GM11168 (cell line): ENCODE results near the gene ATG16L1.

Source experiments
- in situ Hi-C: fragments of 300-500 bp; cut with MboI; formaldehyde crosslinking; loops from one replicate; pipeline ENCODE4 v1.12.0; 2022; ENCODE audit warnings: low sequenced_read_pairs; ENCODE audit not compliant: unreplicated experiment

Gene ATG16L1

DNA sequence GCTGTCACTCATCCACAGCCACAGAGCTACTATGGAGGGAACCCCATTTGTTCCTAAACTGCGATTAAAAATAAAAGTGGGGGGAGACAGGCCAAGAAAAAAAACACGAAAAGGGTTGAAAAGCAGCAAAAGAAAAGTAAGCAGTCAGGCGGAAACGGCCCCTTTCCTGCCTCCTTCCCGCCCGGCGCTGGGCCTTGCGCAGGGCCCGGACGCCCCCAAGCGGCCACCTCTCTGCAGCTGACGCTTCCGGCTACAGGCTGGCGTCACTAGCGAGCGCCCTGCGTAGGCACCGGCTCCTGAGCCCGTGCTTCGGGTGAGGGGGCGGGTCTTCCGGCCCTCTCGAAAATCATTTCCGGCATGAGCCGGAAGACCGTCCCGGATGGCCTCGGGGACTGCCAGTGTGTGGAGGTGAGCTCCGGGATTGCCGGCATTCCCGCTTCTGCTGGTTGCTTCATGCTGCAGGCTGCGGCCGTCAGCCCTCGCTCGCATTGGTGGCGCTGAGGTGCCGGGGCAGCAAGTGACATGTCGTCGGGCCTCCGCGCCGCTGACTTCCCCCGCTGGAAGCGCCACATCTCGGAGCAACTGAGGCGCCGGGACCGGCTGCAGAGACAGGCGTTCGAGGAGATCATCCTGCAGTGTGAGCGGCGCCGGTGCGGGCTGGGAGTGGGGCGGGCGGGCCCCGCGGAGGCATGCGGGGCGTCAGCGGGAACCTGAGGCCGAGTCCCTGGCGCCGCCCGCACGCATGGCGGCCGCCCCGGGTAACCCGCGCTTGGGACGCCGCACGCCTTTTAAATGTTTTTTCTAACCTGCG lies at the start of gene ATG16L1:
ATG16L1 (plus strand) TSS at position 368 of the 811 bp plus-strand sequence; CDS start at position 523, 155 bp downstream.
- in situ Hi-C loops, result no loop called here

DNA sequence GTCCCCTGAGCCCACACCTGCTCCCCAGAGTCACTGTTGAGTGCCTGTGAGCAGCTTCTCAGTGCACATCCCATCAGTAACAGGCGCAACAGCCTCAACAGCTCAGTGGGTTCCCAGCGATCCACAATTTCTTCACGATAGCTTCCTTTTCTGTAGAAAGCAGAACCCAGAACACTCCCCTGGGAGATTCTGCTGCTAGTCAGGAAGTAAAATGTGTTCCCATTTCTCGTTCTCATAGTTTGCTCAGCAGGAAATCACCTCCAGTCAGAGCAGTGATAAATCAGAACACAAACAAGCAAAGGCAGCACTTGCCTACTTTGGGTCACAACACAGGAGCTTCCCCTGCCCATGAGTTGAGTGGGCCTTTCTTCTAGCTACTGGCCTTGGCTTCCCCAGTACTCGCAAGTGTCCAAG lies 48.9 kb upstream of the ATG16L1 start:
- in situ Hi-C loops, result no loop called here

DNA sequence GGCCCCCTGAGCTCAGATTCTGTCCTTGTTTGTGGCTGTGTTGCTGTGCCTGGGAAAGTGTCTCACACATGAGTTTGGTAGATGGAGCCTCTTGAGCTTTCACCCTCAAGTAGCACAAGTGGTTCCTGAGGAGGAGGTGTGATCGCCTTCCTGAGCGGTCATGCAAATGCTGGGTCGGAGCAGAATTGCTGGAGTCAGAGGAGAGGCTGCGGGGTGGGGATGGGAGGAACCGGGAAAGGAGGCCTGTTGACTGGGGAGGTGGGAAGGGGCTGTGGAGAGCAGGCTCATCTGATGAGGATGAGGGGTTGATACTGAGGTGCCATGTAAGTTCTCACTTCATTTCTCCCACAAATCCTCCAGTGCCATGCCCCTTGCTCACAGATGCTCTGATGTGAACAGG lies 48.4 kb upstream of the ATG16L1 start:
- in situ Hi-C loops, result no loop called here

DNA sequence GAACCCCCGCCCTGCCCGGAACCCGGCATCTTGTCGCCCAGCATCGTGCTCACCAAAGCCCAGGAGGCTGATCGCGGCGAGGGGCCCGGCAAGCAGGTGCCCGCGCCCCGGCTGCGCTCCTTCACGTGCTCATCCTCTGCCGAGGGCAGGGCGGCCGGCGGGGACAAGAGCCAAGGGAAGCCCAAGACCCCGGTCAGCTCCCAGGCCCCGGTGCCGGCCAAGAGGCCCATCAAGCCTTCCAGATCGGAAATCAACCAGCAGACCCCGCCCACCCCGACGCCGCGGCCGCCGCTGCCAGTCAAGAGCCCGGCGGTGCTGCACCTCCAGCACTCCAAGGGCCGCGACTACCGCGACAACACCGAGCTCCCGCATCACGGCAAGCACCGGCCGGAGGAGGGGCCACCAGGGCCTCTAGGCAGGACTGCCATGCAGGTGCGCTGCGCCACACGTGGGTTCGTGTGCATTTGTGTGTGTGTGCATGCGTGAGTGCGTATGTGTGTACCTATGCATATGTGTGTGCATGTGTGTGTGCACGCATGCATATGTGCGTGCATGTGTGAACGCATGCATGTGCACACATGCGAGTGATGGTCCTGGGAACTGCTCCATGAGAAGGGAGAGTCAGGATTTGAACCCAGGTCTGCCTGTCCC lies 47.1 kb upstream of the ATG16L1 start:
- in situ Hi-C loops, result no loop called here

DNA sequence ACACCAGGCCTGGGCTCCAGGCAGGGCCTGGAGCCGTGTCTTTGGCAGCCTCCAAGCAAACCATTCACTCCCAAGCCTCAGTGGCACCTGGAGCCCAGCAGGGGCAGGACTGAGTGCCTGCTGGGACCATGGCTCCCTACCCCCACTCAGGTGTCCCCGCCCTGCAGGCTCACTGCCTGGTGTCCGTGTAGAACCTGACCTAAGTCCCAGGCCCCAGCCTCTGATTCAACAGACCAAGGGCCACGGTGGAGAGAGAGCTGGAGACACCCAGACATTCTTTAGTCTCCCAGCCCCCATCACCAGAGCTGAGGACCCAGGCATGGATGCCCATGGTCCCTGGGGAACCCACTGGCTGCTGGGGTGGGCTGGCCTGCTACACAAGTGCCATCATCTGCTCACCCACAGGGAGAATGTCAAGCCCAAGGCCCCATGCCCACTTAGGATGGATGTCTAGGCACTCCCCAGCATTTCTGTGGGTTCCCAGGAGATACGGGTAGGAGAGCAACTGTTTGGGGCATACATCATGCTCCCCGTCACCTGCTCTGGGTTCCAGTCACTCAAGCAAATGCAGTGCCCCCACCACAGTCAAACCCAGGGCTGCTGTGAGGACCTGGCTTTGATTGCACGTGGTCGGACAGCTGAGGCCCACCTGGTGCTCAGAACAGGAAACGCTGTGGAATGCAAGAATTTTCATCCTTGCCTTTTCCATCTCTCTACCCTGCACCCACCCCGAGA lies 42.9 kb upstream of the ATG16L1 start:
- in situ Hi-C loops, result no loop called here

- in situ Hi-C loops, result no loop called here
Measured at GRCh38 chr2:233209117-233209532, 42.3 kb upstream of the ATG16L1 start.

GRCh38 chr2:233209533-233210171 lies 41.8 kb upstream of the ATG16L1 start:
- in situ Hi-C loops, result no loop called here

DNA sequence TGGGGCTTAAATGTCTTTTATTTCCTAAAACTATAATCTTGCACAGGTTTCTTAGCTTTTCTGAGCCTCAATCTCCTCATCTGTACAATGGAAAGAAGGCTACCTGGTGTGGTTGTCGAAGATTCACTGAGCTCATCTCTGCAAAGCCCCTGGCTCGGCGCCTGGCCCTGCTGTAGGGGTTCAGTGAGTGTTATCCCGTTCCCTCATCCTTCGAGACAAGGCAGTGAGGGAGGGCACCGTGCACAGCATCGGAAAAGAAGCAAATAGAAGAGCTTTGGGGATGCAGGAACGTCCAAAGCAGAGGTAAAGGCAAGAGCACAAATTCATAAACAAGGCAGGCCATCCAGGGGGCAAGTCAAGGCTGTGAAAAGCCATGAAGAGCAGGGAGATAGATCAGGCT lies 41.2 kb upstream of the ATG16L1 start:
- in situ Hi-C loops, result no loop called here

- in situ Hi-C loops, result no loop called here
Measured at GRCh38 chr2:233210843-233211547, 40.5 kb upstream of the ATG16L1 start.

GRCh38 chr2:233211548-233211895 lies 40.0 kb upstream of the ATG16L1 start:
- in situ Hi-C loops, result no loop called here

DNA sequence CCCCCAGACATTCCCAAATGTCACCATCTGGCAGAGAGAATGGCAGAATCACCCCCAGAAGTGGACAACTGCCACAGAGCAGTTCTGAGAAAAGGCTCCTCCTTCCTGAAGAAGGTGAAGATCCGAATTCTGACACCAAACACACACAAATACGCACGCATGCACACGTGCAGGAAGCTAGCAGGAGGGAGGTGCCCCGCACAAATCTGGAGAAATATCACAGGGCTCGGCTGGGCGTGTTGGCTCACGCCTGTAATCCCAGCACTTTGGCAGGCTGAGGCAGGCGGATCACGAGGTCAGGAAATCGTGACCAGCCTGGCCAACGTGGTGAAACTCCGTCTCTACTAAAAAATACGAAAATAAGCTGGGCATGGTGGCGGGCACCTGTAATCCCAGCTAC lies 38.5 kb upstream of the ATG16L1 start:
- in situ Hi-C loops, result no loop called here

DNA sequence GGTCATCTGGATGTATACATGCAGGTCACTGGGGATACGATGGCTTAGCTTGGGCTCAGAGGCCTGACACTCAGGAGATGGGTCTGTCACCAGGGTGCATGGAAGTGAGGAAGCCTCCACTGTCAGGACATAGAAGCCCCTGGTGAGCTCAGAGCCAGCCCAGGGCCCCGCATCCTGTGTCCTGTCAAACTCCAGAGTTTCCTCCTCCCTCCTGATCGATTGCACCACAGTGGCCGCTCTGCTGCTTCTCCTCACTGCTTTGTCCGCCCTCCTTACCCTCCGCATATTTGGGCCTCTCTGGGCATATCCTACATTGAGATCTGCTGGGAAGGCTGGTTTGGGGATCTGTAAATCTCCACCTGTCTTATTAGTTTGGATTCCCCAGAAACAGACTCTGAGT lies 37.5 kb upstream of the ATG16L1 start:
- in situ Hi-C loops, result no loop called here

DNA sequence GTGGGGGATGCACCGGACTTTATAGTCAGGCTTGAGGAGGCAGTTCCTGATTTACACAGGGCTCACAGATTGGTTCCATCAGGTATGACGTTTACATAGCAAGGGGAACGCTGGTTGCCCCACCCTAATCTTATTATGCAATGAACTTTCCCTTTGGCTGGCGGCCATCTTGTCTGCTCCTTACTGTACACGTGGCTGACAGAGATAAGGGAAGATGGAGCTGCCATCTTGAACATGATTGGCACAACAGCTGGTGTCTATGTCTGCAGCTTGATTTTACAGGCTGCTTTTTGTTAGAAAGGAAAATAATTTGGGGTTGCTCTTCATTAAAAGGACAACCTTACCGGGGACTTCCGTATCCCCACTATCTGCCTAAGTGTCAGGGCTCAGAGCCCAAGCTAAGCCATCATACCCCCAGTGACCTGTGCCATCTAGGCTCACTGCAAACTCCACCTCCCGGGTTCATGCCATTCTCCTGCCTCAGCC lies 33.5 kb upstream of the ATG16L1 start:
- in situ Hi-C loops, result no loop called here

GRCh38 chr2:233218836-233219235 lies 32.6 kb upstream of the ATG16L1 start:
- in situ Hi-C loops, result no loop called here

DNA sequence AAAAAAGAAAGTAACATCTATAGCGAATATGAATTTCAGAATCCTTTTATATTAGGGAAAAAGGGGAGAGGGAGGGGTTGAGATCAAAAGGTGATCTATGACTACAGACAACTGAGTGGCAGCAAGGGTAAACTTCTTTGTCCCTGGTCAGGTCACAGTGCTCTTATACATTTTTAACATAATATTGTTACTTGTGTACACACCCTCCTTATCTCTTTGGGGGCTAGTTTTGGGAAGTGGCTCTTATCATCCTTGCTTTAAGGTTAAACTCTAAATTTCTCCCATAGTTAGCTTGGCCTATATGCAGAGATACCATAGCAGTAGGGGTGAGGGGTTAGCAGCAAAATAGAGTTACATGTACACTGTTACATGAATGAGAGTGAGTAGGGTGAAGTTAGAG lies 31.6 kb upstream of the ATG16L1 start:
- in situ Hi-C loops, result no loop called here

GRCh38 chr2:233221378-233222063 lies 30.0 kb upstream of the ATG16L1 start:
- in situ Hi-C loops, result no loop called here

DNA sequence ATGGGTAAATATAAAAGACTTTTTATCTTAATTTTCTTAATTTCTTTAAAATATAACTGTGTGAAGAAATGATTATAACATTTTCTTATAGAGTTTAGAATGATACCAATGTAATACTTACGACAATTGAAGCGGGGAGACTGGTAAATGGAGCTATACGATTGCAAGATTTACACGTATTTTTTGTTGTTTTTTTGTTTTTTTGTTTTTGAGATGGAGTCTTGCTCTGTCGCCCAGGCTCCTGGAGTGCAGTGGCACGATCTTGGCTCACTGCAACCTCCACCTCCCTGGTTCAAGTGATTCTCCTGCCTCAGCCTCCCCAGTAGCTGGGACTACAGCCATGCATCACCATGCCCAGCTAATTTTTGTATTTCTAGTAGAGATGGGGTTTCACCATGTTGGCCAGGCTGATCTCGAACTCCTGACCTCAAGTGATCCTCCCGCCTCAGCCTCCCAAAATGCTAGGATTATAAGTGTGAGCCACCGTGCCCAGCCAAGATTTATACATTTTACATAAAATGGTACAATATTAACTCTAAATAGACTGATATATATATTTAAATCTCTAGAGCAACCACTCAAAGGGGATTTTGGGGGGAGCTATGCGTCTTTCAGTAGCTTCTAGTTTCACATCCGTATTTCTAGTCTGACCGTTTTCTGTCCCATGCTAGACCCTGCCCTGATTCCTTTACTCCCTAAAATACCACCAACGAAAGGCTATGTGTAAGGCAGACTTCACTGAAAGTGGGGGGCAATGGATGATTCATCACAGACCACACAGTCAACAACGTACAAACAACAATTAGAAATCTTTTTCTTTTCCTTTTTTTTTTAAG lies 28.2 kb upstream of the ATG16L1 start:
- in situ Hi-C loops, result no loop called here

GRCh38 chr2:233225230-233226068 lies 26.0 kb upstream of the ATG16L1 start:
- in situ Hi-C loops, result no loop called here
